Stimulated activated CD4-positive, alpha-beta T cell treated with anti-CD3 and anti-CD28 coated beads, Interleukin-12 subunit alpha, Interleukin-12 subunit beta, amount 100 ng/mL, for 24 hours (primary cell): ENCODE data around the gene PIK3R5.

Experiments used
- DNase-seq, 2 experiments: peaks; one replicate each; pipeline ENCODE4 v3.0.0-alpha.2; 2020; ENCODE audit warnings: low read depth in 2 of 2

The PIK3R5 gene

DNA sequence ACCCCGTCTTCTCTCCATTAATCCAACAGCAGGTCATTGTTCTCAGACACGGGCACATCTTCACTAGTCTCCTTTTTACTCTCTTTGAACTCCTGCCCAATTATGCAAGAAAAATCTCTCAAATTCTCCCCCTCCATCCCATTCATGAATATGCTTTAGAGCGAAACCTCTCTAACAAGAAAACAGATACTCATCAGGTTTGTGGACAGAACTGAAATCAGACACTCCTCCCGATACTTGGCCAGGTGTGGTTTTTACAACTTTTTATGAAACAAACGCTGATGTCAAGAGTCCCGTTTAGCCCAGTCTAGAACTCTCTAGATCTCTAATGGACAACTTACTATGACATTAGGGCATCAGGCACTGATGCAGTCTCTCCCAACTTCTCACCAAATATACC, 40.9 kb downstream of the PIK3R5 start:
- no peak for DNase-seq

DNA sequence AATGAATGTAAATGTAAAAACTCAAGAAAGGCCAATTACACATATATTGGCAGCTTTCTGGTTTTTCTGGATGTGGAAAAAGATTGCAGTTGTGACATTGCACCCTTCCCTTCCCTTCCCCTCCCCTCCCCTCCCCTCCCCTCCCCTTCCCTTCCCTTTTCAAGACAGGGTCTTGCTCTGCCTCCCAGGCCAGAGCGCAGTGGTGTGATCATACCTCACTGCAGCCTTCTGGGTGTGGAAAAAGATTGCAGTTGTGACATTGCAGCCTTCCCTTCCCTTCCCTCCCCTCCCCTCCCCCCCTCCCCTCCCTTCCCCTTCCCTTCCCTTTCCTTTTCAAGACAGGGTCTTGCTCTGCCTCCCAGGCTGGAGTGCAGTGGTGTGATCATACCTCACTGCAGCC, 41.7 kb downstream of the PIK3R5 start:
- no peak for DNase-seq

DNA sequence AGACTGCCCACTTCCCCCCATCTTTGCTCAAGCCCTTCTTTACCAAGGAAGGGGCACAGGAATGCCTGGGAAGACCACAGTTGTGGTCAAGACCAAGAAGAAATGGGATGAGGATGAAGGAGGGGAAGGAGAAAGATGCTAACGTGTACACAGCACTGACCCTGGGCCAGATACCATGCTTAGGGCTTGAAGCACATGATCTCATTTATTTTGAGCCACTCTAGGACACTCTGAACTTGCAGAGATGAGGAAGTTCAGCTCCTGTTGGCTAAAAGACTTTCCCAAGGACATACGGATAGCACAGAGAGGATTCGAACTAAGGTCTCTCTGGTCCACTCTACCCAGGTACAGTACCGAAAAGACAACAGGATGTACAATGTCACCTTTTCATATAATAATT, 42.6 kb downstream of the PIK3R5 start:
- DNase-seq: no peak

DNA sequence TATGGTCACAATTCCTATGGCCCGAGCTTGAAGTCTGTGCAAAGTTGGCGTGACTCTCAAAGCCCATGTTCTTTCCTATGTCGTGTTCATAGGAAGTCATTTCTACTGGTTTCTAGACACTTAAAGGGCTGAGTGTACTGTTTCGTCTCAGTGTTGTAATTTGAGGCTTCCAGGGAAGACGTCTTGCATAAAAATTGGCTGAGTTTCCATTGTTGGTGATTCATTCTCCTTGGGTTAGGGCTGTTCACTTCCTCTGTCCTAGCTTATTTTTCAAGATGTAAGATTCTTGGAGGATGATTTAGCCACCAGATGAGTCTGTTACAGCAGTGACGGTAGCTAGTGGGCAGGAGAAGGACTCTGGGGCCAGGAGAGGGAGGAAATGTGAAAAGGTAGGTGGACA, 43.1 kb downstream of the PIK3R5 start:
- no peak for DNase-seq

DNA sequence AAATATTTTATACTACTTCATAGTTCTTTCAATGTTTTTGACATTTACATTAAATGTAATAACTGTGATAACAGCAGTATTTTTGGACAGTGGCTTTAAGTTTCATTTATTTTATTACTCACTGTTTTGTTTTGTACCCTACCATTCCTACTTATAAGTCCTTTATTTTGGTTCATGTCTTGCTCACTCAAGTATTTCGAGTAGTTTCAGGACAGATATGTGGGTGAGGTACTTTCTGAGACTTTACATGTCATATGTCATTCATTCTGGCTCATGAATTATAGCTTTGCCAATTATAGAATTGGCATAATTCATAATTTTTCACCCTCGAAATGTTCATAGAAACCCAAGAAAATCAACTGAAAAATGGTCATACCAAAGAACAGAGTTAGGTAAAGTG, 44.4 kb downstream of the PIK3R5 start:
- no peak for DNase-seq

DNA sequence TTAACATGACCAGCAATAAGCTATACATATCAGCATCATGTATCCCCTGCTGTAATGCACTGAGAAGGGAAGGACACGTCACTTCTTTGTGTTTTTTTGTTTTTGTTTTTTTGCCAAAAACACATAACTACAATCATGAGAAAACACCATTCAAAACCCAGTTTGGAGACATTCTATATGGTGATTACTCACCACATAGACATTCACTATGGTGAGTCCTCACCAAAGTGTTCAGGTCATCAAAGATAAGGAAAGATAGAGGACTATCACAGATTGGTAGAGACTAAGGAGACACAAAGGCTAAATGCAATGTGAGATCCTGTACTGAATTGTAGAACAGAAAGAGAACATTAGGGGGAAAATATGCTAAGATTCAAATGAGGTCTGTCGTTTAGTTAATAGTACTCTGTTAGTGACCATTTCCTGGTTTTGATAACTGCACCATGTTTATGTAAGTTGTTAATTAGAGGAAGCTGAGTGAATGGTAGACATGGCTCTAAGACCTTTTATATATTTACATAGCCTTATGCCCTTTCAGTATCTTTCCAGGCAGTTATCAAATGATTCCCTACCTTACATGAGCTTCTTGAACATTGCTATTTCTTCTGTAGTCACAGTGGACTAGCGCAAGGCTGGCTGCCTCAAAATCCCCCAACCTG, 46.6 kb downstream of the PIK3R5 start:
- no peak for DNase-seq

DNA sequence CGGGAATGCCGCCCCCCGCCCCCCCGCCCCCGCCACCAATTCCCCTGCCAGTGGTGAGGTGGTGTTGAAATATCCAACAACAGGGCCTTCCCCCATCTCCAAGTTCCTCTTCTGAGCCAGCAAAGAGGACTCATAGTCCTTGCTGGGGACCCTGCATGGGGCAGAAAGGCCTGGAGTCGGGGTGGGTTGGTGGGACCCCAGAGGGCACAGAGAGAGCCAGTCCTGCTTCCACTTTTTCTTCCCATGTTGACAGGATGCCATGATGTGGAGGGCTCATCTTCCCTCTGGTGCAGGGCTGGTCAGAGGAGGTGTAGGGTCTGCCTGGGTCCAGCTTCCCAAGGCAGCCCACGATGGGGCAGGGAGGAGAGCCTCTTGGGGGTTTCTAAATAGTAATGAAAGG, 49.0 kb downstream of the PIK3R5 start:
- DNase-seq: no peak

DNA sequence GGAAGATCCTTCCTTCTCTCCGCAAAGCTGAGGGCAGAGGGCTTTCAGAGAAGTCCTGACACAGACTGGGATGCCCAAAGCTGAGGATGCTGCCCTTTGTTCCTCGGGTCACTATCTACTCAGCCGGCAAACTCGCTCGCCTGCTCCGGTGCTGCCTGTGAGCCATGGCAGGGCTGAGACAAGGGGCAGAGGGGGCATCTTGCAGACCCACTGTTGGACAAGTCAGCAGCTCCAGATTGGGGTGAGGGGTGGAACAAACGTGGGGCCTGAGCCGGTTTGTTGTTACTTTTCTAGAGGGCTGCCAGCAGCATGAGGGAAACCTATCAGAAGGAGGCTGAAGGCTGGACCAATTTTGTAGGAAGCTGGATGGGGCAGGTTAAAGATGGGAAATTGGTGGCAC, 51.0 kb downstream of the PIK3R5 start:
- no peak for DNase-seq

DNA sequence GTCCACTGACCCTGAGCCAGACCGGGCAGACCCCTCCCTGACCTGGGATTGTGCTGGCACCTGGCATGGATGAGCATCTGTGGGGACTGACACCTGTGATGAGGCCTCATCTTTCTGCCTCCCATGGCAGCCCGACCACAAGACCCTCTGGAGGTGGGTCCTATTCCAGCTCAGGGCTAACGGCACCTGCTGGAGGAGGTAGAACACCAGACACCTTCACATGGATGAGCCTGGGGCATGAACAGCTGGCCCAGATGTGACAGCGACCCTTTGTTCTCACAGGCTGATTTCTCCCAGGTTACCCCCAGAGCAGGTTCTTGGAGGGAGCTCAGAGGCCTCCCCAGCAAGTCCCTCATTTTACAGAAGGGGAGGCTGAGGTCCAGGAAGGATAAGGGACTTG, 51.6 kb downstream of the PIK3R5 start:
- DNase-seq: no peak

DNA sequence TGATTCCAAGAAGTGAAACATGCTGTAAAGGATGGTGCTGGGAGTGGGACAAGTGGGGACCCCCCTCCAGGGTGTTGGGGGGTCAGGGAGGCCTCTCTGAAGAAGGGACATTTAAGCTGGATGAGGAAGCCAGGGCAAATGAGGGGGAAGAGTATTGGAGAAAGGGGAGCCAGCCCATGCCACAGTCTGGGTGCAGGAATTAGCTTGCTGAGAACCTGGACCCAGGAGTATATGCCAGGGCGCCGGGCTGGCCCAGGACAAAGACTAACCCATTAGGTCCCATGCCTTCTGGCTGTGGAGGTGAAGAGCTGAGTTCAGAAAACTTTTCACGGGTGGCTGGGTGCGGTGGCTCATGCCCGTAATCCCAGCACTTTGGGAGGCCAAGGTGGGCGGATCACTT, 52.4 kb downstream of the PIK3R5 start:
- DNase-seq: no peak

DNA sequence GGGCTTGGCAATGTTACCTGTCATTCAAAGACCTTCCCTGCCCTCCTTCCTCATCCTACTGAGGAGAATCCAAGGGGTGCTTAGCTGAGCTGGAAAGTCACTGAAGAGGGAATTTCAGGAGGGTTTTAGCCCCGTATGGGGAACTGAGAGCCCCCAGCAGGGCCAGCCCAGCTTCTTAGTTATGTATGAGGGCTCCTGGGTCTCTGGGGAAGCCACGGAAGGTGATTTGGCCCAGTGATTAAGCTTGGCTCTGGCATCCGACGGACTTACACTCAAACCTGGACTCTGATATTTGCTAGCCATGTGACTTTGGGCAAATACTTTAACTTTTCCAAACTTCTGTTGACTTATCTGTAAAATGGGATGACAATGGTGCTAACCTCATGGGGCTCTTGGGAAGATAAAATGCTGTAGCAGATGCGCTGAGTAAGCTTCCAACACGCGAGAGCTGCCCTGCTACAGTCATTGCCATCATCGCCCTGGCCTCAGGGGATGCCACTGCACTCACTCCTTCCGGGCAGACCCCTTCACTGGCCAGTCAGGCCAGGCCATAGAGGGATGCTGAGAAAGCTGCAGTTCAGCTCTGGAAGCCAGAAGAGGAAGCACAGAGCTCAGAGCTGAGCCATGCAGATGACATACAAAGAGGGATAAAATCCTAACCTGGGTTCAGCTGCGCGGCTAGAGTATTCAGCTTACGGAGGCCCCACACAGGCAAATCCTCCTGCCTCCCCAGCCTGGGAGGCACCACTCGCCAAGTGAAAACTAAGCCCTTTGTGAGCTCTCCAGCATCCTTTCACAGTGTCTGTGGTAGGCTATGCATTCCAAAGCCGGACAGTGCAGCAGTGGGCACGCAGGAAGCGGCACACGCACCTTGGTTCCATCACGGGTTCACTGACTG, 53.2 kb downstream of the PIK3R5 start:
- no peak for DNase-seq

DNA sequence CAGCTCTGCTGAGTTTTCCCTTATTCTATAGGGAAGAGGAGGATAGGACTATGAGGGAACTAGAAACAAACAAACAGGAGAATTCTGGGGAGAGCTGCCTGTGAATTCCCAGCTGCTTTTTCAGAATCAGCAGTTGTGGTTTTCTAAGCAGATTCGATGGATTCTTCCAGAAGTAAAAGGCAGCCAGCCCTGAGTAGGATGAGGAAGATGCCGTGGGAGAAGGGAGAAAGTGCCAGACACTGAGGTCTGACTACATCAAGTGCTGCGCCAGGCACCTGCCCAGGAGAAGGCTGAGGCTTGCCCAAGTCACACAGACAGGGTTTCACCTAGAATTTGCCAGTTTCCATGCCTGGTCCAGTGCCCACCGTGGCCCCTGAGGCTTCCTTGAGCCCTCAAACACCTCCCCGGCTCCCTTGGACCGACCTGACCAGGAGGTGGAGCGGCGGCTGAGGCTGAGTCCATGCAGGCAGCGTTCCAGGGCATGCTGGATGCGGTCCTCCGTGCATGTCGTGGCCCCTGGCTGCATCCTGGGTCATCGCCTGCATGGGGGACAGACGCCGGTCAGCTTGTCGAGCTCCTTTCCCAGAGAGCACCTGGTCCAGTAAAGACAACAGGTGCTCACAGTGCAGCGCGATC, 54.4 kb downstream of the PIK3R5 start:
- DNase-seq: no peak

DNA sequence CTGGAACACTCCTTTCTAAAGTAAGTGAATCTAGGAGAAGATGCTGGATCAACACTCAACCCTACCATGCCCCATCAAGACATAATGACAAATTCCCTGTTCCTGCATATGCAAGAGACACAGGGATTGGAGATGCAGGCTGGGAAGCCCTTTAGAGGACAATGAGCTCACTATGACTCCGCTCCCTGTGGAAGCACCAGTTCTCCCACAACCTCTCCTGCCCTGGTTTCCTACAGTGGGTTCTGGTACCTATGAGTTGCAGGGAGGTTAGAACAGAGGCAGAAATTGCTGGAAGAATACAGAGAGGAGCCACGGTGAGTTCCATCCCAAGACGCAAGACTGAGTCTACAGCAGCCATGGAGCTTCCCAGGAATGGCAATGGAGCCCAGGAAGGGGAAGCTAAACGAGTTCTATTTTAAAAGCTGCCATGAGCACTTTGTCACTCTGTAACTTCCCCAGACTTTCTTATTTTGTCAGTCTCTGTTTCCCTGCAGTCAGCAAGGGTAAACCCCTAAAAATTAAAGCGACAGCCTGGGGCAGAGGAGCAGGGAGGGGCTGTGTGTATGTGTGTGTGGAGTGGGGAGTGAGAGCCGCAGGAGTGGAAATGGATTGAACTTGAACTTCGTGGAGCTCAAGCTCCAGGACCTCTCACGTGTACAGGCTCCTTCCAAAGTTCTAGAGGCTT, 55.8 kb downstream of the PIK3R5 start:
- no peak for DNase-seq

DNA sequence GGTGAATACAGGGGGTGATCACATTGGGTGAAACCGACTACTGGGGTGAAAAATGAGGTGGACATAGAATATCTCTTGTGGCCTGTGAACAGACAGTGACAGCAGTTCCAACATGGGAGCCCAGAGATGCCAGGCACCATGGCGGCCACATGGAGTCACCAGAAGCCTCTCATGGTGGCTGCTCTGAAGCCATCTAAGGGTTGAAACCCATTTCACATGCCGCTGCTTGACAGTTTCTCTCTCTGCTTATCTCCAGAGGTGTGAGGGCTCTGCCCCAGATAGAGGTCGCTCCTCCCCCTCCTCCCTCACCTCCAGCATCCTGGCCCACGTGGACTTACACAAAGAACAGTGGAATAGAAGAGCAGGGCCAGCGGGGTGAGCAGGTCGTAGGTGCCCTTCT, 60.2 kb downstream of the PIK3R5 start:
- no peak for DNase-seq

DNA sequence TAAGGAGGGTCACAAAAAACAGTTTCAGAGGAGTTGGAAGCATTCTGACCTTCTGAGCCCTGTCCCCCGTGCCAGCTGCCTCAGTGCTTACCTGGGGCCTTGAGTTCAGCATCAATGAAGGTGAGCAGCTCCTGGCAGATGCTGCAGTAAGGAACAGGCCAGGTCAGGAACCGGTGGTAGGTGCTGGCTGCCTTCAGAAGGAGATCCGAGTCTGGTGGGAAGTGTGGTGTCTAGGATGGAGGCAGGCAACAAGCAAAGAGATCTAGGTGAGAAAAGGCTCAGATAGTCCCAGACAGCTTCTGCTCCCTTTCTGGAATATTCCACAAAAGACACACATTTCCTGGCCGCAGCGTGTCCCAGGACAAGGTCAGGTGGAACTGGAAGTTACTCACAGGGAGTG, 60.8 kb downstream of the PIK3R5 start:
- DNase-seq: no peak

DNA sequence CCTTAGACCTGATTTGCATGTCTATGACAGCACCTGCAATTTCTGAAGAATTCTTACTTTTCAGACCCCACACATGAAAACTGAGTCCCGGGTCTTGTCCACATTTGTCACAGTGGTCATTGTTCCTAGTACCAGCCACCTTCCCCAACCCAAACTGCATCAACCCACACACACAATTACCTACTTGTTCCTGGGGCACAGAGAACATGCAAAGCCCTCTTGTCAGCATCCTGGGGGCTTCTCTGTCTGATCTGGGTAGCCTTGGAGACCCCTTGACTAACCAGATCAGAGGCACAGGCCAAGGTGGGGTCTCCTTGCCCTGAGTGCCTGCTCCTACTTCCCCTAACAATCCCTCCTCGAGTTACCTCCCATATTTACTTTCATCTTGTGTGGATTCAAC, 61.3 kb downstream of the PIK3R5 start:
- no peak for DNase-seq

DNA sequence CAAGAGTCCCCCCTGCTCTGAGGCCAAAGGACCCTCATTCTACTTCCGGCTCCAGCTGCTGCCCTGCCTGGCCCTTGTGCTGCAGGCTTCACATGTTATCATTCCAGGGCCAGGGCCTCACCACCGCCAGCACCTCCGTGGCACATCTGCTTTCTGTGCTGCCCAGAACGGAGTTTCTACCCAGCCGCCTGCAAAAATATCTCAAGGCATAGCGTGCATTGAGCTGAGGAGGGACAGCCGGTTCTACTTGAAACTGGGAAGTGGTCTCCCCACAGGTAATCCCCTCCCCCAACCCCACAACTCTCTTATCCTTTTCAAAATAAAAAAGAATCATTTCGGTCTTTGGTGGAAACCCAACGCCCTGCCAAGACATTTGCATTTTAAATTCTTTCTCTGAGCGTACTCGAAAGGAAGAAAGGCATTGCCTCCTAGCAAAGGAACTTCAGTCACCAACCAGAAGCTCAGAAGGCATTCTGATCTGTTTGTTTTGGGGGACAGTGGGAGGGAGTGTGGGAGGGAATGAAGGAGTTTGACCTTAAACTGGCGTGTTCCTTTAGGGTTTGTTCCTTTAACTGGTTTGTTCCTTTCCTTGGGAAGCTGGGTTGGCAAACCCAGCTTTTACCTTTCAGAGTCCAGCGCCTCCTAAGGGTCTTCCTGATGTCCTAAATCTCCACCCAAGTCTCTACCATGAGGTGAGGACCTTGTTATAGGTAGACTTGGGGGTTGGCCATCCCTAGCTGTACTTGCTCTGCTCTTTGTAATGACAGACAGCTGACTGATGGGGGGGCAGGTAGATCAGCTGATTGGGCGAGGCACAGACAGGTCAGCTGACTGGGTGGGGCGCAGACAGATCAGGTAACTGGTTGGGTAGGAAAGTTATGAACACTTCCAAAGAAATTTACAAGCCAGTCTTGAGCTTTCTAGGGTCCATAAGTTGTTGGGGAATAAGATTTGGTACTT, 64.6 kb downstream of the PIK3R5 start:
- DNase-seq: no peak

DNA sequence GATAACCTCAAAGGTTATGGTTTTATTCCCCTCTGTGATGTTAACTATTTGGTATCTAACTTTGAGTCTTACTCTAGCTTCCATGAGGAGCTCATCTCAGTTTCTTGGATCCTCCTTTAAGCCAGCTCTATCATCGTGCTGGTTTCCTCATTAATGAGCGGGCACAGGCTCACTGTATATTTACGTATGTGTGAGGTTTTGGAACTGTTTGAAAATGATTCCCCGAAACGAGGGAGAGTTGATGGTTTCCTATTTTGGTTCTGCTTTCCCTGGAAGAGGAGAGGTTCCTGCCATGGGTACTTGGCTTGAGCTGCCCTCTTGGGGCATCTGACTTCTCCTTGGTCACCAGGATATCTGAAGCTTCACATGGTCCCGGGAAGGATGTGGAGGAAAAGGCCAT, 65.3 kb downstream of the PIK3R5 start:
- DNase-seq: no peak

DNA sequence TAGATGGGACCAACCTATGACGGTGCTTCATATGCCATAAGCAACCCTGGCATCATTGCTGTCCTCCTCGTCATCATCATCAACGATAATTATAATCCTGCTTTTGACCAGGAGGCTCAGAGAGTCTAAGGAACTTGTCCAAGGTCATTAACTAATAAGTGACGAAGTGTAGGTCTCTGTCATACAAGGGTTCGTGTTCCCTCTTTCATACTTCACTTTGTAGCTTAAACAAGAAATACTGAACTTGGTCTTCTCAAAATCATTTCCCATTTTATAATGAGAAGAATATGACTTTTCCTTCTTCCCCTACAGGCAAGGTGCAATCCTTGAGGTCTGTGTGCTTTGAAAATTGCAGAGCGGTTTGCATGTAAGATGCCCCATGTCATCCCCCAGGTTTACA, 66.9 kb downstream of the PIK3R5 start:
- no peak for DNase-seq

DNA sequence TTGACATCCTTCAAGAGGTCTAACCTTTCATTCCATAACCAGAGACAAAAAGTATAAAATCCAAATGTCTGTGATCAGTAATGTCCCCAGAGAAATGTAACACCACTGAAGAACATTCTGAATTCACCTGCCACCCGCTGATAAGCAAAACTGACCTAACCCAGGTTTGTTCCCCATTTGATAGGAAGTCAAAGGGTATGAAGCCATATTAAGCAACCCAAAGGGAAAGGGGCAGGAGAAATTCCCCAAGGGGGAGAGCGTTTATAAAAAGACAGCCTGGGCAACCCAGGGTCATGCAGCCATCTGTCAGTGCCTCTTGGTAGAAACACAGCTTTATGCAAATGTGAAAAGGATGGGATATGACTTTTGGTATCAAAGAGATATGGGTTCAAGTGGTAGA, 67.4 kb downstream of the PIK3R5 start:
- no peak for DNase-seq
